Measurements from ENCODE around the gene SYP.

SYP gene

DNA sequence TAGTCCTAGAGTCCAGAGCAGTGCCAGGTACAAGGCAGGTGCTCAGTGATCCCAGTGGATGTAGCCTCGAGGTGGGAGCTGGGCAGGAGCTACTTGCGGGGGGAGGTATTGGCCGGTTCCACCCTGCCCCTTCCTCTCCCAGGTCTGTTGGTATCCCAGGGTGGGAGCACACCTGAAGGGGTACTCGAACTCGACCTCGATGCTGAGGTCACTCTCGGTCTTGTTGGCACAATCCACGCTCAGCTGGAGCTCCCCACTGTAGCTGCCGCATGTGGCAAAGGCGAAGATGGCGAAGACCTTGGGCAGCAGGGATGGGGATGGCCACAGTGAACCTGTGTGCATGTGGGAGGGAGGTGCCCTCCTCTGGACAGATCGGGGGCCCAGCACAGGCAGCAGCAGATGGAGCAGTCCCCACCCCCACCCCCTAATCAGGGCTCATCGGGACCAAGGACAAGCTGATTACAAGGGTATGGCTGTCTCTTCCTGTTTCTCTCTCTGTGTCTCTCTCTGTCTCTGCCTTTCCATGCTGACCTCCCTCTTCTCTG lies 2.4 kb downstream of the SYP start:
- Histone ChIP-seq H4K20me1 (peaks cover 8% of the 10 kb centered on the region; the same call in 1 of the 2 replicates), H3K4me1 (peaks cover 4% of the 10 kb centered on the region), H3K27me3 (peaks cover 47% of the 10 kb centered on the region), H3K4me2 (no peak overlapping the region), H3K4me3 (no peak overlapping the region), H3K36me3 (no peaks in the 10 kb centered on the region), H3K27ac (no peak overlapping the region), H3K9ac (no peak overlapping the region), H3K9me3 (no peaks in the 10 kb centered on the region)
- no peak for TF ChIP-seq Cebpa-rat (IDR thresholded peaks at IDR 0.05)

- Histone ChIP-seq H3K27ac (no peak overlapping the region), H3K27me3 (peaks cover 32% of the 10 kb centered on the region), H3K9ac (no peak overlapping the region), H3K36me3 (no peaks in the 10 kb centered on the region), H3K9me3 (no peaks in the 10 kb centered on the region), H3K4me3 (no peak overlapping the region), H3K4me1 (peaks cover 25% of the 10 kb centered on the region), H3K4me2 (no peak overlapping the region), H4K20me1 (peaks cover 8% of the 10 kb centered on the region; the same call in 1 of the 2 replicates)
- no peak for TF ChIP-seq Cebpa-rat (IDR thresholded peaks at IDR 0.05)
Observed at GRCh38 chrX:49193542-49193964, 6.4 kb downstream of the SYP start.

DNA sequence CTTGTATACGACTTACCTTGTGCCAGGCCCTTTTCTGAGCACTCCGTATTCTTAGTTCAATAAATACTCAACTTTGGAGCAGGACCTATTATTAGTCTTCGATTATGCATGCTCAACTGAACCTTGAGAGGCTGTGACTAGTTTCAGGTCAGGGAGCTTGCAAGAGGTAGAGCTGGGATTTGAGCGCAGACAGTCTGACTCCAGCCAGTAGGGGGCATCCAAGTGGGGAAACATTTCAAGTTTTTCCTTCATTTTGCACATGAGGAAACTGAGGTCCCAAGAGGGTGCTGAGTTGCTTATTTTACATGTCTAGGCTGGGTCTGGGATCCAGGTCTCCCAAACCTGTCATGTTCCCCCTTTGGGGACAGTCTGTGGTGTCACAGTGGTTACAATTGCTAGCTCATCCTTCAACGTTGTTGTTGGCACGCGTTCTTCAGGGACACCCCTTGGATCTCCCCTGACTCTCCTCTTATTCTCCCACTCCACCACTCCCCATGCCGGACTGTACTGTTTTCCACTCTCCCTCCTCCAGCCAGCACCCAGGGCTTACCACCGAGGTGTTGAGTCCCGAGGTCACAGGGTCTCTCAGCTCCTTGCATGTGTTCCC lies 7.2 kb downstream of the SYP start:
- H3K4me3 ChIP-seq = no peak overlapping the region
- H3K4me2 ChIP-seq = no peak overlapping the region
- H3K4me1 ChIP-seq = peaks cover 28% of the 10 kb centered on the region
- H4K20me1 ChIP-seq = peaks cover 5% of the 10 kb centered on the region; the same call in 1 of the 2 replicates
- H3K9me3 ChIP-seq = no peaks in the 10 kb centered on the region
- no peak overlapping the region for H3K27ac ChIP-seq
- no peak overlapping the region for H3K9ac ChIP-seq
- no peaks in the 10 kb centered on the region for H3K36me3 ChIP-seq
- peaks cover 25% of the 10 kb centered on the region for H3K27me3 ChIP-seq
- TF ChIP-seq Cebpa-rat (IDR thresholded peaks at IDR 0.05) = no peak

DNA sequence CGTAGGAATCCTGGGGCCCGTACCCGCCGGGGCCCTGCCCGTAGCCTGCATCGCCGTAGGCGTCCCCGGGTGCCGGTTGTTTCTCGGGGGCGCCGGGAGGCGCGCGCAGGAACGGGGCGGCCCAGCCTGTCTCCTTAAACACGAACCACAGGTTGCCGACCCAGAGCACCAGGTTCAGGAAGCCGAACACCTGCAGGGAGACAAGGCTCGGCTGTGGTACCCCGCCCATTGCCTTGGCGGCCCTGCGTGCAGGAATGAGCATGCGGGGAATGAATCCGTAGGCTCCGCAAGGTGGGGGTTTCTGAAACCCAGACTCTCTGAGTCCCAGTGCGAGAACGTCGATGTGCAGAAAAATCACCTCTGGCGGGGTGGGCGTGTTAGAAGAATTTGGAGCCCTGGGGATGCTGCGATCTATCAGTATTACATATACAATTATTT lies 8.4 kb downstream of the SYP start:
- H4K20me1 ChIP-seq = no peaks in the 10 kb centered on the region; the same call in 1 of the 2 replicates
- H3K4me3 ChIP-seq = peak overlapping the region; percentile 78
- peak overlapping the region; percentile 80 for H3K9ac ChIP-seq
- H3K9me3 ChIP-seq = no peaks in the 10 kb centered on the region
- H3K27me3 ChIP-seq = peaks cover 15% of the 10 kb centered on the region
- peaks cover 37% of the 10 kb centered on the region for H3K4me1 ChIP-seq
- peak overlapping the region; percentile 73 for H3K27ac ChIP-seq
- TF ChIP-seq Cebpa-rat (IDR thresholded peaks at IDR 0.05) = no peak
- no peaks in the 10 kb centered on the region for H3K36me3 ChIP-seq
- peak overlapping the region; percentile 70 for H3K4me2 ChIP-seq

DNA sequence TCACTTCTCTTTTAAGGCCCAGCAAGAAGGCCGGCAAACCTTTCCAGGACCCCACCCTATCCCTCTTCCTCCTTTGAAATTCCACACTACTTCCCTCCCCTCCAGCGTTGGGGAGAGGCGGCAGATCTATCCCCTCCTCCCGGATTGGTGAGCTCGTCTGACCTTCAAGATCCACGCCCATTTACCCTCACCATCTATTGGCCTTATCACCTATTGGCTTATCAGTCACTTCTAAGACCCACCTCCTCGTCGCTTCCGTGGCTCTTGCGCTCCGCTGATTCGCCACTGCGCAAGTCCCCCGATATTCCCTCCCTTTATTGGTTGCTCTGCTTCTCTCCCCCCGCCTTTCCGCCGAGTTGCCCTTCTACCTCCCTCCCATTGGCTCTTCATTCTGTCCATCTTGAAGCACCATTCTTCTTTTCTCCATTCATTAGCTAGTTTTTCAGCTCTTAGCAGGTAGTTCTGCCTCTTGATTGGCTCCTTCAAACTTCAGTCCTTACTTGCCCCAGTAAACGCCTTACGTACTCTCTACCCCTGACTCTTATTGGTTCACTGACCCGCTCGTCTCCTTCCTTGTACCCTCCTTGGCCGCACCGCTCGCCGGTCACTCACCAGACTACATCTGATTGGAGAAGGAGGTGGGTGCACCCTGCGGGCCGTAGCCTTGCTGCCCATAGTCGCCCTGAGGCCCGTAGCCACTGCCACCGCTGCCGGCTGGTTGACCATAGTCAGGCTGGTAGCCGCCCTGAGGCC lies 9.0 kb downstream of the SYP start:
- no peak for TF ChIP-seq Cebpa-rat (IDR thresholded peaks at IDR 0.05)
- Histone ChIP-seq H3K9me3 (no peaks in the 10 kb centered on the region), H3K36me3 (no peaks in the 10 kb centered on the region), H3K9ac (peak overlapping the region; percentile 80), H3K27me3 (peaks cover 9% of the 10 kb centered on the region), H3K27ac (peak overlapping the region; percentile 73), H3K4me2 (peak overlapping the region; percentile 70), H3K4me3 (peak overlapping the region; percentile 78), H4K20me1 (no peaks in the 10 kb centered on the region; the same call in 1 of the 2 replicates), H3K4me1 (peaks cover 39% of the 10 kb centered on the region)

DNA sequence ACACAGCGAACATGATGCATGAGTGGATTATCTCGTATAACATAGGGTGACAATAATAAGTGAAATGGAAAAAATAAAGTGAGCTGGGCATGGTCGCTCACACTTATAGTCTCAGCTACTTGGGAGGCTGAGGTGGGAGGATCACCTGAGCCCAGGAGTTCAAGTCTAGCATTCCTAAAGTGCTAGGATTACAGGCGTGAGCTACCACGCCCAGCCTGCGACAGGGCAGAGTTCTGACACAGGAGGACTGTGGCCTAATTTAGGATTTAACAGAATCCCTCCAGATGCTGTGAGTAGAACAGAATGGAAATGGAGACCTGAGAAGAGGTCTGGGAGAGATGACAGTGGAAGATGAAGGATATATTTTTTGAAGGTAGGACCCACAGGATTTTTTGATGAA lies 10.4 kb downstream of the SYP start:
- Histone ChIP-seq H3K4me2 (peak overlapping the region; percentile 61), H3K9ac (no peak overlapping the region), H3K27ac (no peak overlapping the region), H4K20me1 (0 out of 2 replicates have a peak, but pooled peaks cover under 1% of the 10 kb centered on the region), H3K36me3 (no peaks in the 10 kb centered on the region), H3K4me1 (peaks cover 39% of the 10 kb centered on the region), H3K4me3 (no peak overlapping the region), H3K9me3 (peaks cover 2% of the 10 kb centered on the region), H3K27me3 (no peaks in the 10 kb centered on the region)
- no peak for TF ChIP-seq Cebpa-rat (IDR thresholded peaks at IDR 0.05)

- H3K27me3 ChIP-seq = no peaks in the 10 kb centered on the region
- peaks cover 10% of the 10 kb centered on the region; the same call in 1 of the 2 replicates for H4K20me1 ChIP-seq
- no peak overlapping the region for H3K9ac ChIP-seq
- no peak overlapping the region for H3K4me3 ChIP-seq
- peaks cover 39% of the 10 kb centered on the region for H3K4me1 ChIP-seq
- TF ChIP-seq Cebpa-rat (IDR thresholded peaks at IDR 0.05) = no peak
- H3K9me3 ChIP-seq = peaks cover 7% of the 10 kb centered on the region
- no peak overlapping the region for H3K27ac ChIP-seq
- H3K36me3 ChIP-seq = peaks cover 2% of the 10 kb centered on the region; the same call in 1 of the 2 replicates
- H3K4me2 ChIP-seq = no peak overlapping the region
Observed at GRCh38 chrX:49188468-49189076, 11.4 kb downstream of the SYP start.

DNA sequence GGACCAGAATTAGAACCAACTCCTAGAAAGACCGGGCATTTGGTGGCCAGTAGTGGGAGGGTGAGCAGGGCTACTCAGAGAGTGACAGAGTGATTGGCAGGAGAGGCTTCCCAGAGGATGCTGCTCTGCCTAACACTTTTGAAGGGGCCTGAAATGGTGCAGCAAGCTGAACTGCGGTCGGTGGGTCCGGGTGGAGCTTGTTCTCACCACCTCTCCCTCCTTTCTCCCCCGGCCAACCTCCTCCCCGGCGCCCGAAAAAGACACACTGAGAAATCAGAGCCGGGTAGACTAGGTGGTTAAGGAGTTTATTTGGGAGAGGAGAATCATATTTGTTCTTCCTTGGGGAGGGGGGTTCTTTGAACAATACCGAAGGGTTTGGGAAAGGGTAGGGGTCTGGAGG lies 12.5 kb downstream of the SYP start:
- no peak overlapping the region for H3K27ac ChIP-seq
- no peaks in the 10 kb centered on the region for H3K27me3 ChIP-seq
- no peak overlapping the region for H3K4me2 ChIP-seq
- H3K36me3 ChIP-seq = peaks cover 12% of the 10 kb centered on the region
- H3K4me3 ChIP-seq = no peak overlapping the region
- H4K20me1 ChIP-seq = peaks cover 15% of the 10 kb centered on the region; the same call in 1 of the 2 replicates
- peaks cover 35% of the 10 kb centered on the region for H3K4me1 ChIP-seq
- no peak for TF ChIP-seq Cebpa-rat (IDR thresholded peaks at IDR 0.05)
- peaks cover 7% of the 10 kb centered on the region for H3K9me3 ChIP-seq
- no peak overlapping the region for H3K9ac ChIP-seq

GRCh38 chrX:49187028-49187394 lies 13.0 kb downstream of the SYP start:
- no peak overlapping the region for H3K4me3 ChIP-seq
- H3K4me1 ChIP-seq = peaks cover 29% of the 10 kb centered on the region
- H3K27ac ChIP-seq = no peak overlapping the region
- no peak overlapping the region for H3K4me2 ChIP-seq
- H3K36me3 ChIP-seq = peaks cover 18% of the 10 kb centered on the region
- H3K9ac ChIP-seq = no peak overlapping the region
- peaks cover 15% of the 10 kb centered on the region; the same call in 1 of the 2 replicates for H4K20me1 ChIP-seq
- peaks cover 7% of the 10 kb centered on the region for H3K9me3 ChIP-seq
- no peaks in the 10 kb centered on the region for H3K27me3 ChIP-seq
- TF ChIP-seq Cebpa-rat (IDR thresholded peaks at IDR 0.05) = no peak

Measured in BLaER1 (cell line).